Inflammatory macrophage treated with lipopolysaccharide for 1 hour (primary cell): ENCODE measurements around the gene MAPK14.
A peak's percentile ranks its signal among the peaks of the same experiment; 100 is the strongest.
"Not testable (repeated sequence)": the region's sequence is repeated elsewhere in the genome, so short reads cannot be mapped to it uniquely, and the experiment has no call there.

ENCODE experiments used
- DNase-seq, 2 donors: peaks; one replicate each; pipeline ENCODE4 v3.0.0-alpha.2; 2020 to 2022

Gene MAPK14

DNA sequence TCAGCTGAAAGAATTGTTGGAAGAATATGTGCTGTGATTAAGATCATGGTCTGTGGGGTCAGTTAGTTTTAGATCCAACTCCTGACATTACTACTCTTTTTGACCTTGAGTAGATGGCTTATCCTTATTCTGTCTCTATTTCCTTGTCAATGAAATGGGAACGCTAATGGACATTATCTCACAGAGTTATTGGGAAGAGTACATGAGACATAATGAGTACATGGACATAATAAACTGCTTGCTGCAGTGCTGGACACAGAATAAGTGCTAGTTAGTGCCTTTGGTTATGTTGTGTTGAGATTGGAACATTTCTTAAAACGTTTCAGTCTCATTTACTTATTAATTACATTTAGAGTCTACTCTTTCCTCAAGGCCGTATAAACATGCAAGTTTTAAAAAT is 42.6 kb downstream of the MAPK14 start:
- DNase-seq = no peak

DNA sequence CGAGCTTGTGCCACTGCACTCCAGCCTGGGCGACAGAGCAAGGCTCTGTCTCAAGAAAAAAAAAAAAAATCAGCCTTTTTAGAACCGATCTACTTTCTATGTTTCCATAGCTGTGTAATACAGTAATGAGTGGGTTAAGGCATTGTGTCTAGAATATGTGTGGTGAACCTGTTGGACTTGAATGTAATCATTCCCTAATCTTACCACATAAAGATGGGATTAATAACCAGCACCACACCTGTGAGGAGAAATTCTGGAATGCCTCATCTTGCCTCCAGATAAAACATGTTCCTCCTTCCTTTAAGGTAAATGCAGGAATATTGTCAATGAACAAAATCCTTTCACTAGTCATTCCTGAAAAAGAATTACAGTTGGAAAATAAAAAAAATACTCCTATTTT is 43.7 kb downstream of the MAPK14 start:
- no peak for DNase-seq

DNA sequence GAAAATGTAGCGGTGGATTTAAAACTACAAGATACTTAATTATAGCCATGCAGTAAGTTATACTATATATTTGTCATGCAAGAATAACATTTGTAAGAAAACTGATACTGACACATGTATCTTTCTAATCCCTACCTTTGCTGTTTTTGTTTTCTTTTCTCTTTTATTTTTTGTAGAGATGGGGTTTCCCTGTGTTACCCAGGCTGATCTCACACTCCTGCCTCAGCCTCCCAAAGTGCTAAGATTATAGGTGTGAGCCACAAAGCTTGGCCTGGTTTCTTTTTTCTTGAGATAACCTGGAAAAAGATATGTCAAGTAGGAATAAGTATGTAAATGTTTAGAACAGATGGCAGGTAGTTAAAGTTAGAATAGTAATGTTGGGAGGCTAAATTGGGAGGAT is 44.1 kb downstream of the MAPK14 start:
- DNase-seq = no peak

DNA sequence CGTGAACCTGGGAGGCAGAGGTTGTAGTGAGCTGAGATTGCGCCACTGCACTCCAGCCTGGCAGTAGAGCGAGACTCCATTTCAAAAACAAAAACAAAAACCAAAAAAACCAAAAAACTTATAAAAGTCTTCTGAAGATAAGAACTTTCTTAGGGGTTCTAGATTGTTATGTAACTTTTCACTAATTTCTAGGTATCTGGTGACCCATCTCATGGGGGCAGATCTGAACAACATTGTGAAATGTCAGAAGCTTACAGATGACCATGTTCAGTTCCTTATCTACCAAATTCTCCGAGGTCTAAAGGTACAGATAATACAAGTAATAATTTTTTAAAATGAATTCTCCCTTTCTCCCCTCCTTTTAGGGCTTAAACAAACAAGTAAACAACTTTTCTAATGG is 45.1 kb downstream of the MAPK14 start:
- no peak for DNase-seq

DNA sequence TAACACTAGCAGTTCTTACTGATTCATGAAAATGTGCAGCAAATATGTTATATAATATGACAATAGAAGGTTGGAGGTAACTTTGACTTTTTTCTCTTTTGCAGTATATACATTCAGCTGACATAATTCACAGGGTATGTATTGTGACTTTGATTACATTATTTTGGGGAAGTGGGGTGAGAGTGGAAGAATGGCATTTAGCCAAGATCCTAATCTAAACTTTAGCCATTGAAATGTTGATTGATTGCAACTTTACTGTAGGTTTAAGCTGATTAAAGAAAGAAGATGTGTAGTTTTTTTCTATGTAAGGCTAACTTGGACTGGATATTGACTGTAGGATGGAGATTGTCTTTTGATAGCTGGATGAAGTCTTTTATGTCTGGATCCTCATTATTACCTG is 46.0 kb downstream of the MAPK14 start:
- no peak for DNase-seq

DNA sequence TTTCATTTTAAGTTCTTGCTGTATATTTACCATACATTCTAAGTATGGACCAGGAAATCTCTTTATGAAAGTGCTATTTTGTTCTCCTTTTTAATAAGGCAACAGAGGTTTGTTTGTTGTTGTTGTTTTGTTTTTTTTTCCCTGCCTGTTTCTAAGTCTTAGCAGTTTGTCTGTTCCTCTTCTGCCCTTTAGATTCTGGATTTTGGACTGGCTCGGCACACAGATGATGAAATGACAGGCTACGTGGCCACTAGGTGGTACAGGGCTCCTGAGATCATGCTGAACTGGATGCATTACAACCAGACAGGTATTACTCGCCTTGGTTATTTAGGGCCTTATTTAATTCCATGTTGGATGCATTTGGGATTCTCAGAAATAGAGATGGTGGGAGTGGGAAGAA is 48.0 kb downstream of the MAPK14 start:
- DNase-seq = no peak

DNA sequence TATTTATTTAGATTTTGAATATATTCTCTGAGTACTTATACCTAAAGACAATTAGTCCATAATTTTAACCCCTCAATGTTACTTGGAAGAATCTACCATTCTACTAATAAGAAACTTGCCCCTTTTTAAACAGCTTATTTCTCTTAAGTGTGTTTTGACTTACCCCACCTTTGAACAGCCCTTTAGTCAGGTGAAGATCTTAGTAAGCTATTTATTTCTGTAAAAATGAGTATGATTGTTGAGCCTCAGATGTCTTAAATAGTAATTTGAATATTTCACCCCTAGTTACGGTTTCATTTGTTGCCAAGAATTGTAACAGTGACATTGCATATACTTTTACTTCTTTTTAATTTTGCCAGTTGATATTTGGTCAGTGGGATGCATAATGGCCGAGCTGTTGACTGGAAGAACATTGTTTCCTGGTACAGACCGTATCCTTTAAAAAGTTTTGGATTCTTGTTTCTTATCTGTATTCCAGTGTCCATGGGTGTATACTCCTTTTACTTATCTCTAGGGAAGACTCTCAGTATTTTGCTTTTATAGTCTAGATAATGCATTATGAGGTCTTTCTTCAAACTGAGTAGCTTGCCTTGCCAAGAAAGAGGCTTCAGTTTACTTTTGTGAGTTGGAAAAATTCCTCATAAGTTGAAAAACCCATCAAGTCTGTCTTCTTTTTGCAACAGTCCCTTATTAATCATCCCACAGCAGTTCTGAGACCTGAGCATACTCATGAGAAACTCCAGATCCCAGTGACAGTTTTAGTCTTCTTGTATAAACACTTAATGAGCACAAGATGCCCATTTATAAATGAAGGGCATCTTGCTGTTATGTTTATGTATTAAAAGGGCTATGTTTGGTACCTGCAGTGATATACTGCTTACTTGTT is 48.8 kb downstream of the MAPK14 start:
- no peak for DNase-seq

DNA sequence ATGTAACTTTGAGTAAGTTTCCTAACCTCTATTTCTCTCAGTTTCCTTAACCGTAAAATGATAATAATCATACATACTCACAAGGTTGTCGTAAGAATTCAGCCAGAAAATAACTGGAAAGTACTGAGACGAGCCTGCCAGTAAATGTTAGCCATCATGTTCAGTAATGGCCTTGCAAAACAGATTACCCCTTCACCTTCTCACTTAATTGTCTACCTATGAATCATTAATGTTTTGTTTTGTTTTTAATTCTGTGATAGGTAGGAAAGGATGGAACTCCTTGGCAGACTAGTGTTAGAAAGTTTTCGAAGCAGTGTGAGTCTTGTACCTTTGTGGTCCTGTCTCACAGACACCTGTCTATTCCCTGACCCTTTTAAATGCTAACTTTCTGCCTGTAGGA is 50.6 kb downstream of the MAPK14 start:
- no peak for DNase-seq

DNA sequence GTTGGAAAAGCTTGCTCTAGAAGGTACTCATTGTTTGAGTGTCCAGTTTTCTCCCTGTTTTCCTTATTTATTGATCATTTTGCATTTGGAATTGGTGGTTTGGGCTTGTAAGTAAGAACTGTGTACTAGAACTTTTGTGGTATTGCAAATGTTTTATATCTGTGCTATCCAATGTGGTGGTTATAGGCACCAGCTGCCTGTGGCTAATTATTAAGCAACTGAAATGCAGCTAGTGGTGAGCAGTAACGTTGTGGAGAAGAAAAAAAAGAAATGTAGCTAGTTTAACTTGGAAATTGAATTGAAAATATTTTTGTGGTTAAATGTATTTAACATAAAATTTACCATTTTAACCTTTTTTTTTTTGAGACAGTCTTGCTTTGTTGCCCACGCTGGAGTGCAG is 52.0 kb downstream of the MAPK14 start:
- no peak for DNase-seq

DNA sequence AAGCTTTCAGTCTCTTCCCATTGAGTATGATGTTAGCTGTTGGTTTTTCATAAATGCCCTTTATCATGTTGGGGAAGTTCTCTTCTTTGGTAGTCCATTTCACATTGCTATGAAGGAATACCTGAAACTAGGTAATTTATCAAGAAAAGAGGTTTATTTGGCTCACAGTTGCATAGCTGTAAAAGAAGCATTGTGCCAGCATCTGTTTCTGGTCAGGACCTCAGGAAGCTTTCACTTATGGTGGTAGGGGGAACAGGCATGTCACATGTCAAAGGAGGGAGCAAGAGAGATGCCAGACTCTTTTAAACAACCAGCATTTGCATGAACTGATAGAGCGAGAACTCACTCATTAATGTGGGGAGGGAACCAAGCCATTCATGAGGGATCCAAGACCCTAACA is 54.7 kb downstream of the MAPK14 start:
- DNase-seq = no peak

DNA sequence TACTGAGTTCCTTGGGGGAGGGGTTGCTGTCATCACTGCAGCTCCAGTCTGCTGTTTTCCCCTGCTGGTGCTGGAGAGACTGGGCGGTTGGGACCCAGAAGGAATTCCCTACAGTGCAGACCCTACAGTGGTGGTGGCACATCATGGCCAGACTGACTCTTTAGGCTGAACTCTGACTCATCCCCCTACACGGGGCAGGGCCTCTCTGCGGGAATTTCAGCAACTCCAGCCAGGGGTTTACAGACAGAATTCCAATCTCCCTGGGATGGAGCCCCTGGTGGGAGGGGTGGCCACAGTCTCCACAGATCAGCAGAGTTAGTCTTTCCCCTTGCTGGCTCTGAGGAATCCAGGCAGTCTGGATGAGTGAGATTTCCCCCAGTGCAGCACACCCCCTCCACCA is 55.8 kb downstream of the MAPK14 start:
- no peak for DNase-seq

DNA sequence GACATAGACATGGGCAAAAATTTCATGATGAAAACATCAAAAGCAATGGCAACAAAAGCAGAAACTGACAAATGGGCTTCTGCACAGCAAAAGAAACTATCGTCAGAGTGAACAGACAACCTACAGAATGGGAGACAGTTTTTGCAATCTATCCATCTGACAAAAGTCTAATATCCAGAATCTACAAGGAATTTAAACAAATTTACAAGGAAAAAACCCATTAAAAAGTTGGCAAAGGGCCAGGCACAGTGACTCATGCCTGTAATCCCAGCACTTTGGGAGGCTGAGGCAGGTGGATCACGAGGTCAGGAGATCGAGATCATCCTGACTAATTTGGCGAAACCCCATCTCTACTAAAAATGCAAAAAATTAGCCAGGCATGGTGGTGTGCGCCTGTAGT is 60.6 kb downstream of the MAPK14 start:
- not testable (repeated sequence) for DNase-seq

DNA sequence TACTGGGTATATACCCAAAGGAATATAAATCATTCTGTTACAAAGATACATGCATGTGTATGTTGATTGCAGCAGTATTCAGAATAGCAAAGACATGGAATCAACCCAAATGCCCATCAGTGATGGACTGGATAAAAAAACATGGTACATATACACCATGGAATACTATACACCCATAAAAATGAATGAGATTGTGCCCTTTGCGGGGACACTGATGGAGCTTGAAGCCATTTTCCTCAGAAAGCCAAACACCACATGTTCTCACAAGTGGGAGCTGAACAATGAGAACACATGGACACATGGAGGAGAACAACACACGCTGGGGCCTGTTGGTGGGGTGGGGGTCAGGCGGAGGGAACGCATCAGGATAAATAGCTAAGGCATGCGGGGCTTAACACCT is 61.4 kb downstream of the MAPK14 start:
- DNase-seq = no peak

DNA sequence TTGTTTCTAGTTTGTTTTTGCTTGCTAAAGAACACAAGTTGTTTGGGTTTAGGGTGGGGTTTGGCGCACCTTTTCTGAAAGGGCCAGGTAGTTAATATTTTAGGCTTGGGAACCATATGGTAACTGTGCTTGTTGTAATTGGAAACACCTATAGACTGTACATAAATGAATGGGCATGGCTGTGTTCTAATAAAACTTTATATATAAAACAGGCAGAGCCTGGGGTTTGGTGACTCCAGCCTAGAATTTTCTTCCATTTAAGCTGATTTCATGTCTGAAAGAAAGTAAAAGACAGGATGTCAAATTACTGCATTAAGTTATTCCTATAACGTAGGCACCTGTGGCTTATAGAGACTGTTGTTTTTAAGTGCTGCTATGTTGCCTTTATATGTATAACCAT is 66.6 kb downstream of the MAPK14 start:
- no peak for DNase-seq

DNA sequence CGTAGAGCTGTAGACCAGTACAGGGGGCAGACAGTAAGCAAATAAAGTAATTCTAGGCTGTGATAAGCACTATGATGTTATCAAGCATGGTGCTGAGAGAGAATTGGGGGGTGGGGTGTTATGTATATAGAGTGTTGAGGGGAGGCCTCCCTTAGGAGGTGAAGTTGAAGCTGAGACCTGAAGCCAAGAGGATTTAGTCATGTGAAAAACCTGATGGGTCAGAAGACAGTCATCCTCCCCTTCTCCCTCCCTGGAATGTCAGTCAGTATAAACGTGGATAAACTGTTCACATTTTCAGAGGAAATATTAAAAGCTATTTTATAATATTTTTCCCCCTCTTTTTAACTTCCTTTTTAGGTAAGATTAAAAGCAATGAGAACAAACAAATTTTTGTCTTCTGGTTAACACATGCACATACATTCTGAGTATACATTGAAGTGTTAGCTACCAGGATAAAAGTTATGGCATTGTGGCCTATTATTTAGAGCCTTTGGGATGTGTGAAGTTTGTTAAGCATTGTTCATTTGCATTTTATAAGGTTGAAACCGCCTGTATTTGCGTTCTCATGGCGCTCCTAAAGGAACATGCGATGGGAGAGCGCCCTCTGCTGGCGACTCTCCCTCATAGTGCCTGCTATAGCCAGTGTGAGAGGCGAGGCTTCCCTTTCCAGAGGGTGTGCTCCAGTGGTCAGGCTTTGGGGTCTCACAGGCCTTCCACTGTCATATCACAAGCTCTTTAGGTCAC is 67.3 kb downstream of the MAPK14 start:
- peak; percentile 61 to 92 for DNase-seq

DNA sequence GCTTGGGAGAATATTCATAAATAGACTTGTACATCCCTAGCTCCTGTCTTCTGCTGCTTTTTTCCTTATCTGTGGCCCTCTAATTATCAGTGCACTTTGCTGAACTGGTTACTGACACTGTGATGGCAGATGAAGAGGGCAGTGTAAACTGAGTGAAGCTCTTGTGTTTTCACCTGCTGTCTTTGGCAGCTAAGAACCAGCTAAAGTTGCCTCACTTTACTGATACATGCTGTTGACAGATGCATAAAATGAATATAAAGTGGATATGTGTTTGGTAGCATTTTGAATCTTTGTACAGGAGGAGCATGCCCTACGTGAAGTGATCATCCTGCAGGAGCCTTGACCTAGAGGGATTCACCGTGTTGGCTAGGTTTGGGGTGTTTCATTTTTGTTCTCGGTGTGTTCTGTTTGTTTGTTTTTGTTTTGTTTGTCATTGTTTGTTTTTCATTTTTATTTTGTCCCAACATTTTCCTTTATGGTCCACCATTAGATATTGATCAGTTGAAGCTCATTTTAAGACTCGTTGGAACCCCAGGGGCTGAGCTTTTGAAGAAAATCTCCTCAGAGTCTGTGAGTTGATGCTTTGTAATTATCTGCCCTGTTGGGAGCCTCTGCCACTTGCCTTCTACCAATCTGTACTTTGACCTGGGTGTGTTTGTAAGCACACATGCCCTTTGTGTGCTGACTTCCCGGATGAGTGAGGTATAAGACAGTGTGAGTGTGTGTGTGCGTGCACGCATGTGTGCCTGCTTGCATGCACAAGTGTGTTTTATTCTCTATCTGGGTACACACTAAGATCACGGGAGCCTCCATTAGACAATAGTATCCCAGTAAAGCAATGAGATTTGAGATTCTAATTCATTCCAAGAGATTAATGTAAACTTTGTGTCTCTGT is 68.1 kb downstream of the MAPK14 start:
- no peak for DNase-seq

DNA sequence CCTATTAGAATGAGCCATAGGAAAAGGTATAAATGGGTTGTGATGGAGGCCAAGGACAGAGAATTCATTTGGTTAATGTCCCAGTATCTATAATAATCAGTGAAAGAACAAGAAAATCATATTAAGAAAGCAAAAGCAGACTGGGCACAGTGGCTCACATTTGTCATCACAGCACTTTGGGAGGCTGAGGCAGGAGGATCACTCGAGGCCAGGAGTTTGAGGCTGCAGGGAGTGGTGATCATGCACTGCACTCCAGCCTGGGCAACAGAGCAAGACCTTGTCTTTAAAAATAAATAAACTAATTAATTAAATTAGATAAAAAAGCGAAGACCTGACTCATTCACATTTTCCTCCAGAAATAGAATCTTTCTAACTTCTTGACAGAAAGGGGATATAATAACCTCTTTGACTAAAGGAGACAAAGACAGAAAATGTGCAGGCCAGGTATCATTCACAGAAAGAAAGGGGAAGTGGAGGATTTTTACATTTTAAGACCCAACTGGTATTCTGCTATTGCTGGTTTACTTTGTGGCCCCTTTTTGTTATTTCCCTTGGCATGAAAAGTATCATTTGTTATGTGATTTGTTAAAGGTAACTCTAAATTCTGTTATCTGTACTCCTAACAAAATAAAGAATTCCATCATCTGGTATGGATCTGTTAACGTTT is 70.8 kb downstream of the MAPK14 start:
- no peak for DNase-seq

DNA sequence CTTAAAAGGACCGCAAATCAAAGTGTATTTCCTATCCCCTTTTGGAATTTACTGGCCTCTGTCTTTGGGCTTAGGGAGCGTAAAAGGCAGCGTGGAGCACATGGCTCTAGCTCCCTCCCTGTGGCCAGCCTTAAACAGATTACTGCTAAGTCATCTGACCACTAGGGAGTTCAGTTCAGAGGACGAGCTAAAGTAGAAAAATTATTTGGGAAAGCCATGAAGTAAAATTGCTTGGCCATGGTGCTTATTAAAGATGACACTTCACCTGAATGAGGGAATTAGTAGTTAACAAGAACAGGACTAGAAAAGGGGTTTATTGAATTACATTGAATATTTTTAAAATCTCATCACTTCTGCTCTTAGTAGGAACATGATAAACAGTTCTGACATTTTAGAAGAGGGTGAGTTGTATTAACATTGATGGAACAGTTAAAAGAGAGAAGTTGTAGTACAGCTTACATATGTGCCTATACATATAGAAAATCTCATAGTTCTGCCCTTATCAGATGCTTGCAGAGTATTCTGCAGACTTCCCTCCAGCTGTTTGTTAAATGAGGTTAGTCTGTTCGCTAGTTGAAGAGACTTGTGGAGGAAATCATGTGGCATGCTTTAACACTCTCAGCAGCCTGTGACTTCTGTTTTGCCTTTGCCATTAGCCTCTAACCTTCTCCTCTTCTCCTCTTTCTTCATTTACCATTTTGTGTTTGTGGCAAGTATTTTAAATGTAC is 71.5 kb downstream of the MAPK14 start:
- DNase-seq = no peak

DNA sequence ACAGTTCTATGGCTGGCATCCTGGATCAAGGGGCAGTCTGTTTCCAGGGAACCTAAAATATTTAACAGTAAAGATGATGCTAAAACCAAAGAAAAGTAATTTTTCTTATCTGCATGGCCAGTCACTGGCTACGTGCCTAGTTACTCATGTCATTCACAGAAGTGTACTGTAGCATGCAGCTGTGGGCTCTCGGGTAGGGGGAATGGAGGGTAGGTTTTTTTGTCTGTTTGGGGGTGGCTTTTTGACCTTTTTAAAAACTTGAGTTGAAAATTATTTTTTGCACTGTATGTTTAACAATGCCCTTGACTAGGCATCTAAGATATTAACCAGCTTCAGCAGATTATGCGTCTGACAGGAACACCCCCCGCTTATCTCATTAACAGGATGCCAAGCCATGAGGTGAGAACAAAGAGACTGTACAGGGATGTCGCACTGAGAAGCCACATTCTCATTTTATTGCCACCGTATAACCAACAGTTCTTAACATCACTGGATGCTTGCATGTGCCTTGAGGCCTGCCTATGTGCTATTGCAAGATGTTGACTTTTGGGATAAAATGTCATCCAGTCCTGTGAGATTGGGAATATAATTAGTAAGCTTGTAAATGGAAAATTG is 72.4 kb downstream of the MAPK14 start:
- no peak for DNase-seq

DNA sequence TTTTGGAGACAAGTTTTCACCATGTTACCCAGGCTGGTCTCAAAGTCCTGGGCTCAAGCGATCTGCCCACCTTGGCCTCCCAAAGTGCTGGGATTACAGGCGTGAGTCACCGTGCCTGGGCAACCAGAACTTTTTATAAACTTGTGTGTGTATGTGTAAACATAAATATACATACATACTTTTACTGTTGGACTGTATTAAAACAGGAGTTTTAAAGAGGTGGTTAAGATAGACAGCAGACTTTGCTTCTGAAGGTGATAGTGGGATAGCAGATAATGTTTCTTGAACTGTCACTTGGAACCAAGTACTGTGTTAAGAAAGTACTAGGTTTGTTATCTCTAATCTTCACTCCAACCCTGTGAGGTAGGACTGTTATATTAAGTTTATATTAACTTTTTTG is 74.1 kb downstream of the MAPK14 start:
- DNase-seq = no peak

DNA sequence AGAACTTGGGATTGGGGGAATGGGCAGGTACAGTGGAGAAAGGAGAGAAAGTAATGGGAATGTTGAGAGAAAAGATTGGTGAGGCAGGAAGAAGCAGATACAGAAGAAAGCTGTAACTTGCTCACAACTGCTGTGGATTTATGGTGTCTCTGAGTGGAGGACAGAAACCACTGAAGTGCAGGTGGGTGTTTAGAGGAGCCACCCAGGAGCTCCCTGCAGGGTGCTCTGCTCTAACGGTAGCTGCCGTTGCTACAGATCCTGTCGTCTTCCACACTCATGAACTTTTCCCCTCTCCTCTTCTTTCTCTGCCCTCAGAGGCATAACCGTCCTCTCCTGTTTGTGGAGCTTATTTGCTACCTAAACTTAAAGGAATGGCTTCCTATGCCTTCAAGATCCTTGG is 75.2 kb downstream of the MAPK14 start:
- DNase-seq = no peak

DNA sequence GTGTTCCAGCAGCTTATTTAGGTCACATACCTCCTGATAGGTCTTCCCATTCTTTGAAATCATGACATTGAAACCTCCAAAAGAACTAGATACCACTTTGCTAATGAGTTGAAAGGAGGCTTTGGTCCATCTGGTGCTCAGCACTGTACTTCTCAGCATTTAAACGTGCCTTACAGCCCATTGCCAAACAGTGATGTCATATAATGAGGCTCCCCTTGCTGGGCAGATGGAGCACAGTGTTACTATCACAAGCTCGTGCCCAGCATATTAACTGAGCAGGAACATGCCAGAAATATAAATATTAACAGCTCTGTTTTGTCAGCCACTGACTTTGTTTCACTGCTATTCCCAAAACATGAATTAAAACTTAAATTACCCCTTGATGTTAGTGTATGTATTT is 77.2 kb downstream of the MAPK14 start:
- no peak for DNase-seq
